Endothelial cell of umbilical vein (primary cell): Measurements from ENCODE around the gene PSMB9. TPM values are rescaled to one million over a fixed set of nuclear protein-coding genes. Genes with fewer than 3 reads are reported as not detected.
A peak's percentile ranks its signal among the peaks of the same experiment; 100 is the strongest.

Source experiments
- BruUV-seq: library from RNA; stranded (reverse); fragments of 400-500 nt; replicated peaks from 2 replicates; lab custom pipeline; 2021; lab: Mats Ljungman, UMichigan
- CTCF ChIA-PET: fragments of 300-600, 350-600 bp; sonication (Branson Sonifier 250); formaldehyde crosslinking; loops from one replicate; lab custom pipeline; 2021; ENCODE audit warnings: antibody characterized with exemption, inconsistent platforms; lab: Charles Lee
- POLR2A ChIA-PET: fragments of 300-600, 350-600 bp; sonication (Branson Sonifier 250); formaldehyde crosslinking; loops from one replicate; lab custom pipeline; 2021; ENCODE audit warnings: antibody characterized with exemption, inconsistent platforms; lab: Charles Lee
- DNase-seq: peaks from one replicate; pipeline ENCODE4 v3.0.0-alpha.2; 2011; ENCODE audit warnings: low read depth, low spot score
- FAIRE-seq: peaks from 2 replicates; lab custom pipeline; 2011; peaks lifted over from hg19 to GRCh38; lab: Jason Lieb, UNC
- H2AFZ ChIP-seq: 2 replicates; pipeline ENCODE4 v1.6.0; 2012; ENCODE audit warnings: low read depth, low read length, control low read depth, inconsistent platforms
- H3K27ac ChIP-seq: 2 replicates; pipeline ENCODE4 v1.5.1; 2011; ENCODE audit warnings: low read depth, mild to moderate bottlenecking, control low read depth, low read length, moderate library complexity; ENCODE audit not compliant: insufficient read depth
- H3K27me3 ChIP-seq, 2 experiments: 2 replicates each; pipeline versions ENCODE4 v1.6.0 to v1.6.1; 2011; ENCODE audit warnings: low read length in 2 of 2, mixed read lengths in 1 of 2; ENCODE audit not compliant: control insufficient read depth in 2 of 2, insufficient read depth in 2 of 2
- H3K36me3 ChIP-seq, 2 experiments: 2 replicates in 1 of 2; 3 replicates in 1 of 2; pipeline ENCODE4 v1.5.1; 2011; ENCODE audit warnings: low read length in 2 of 2, mild to moderate bottlenecking in 1 of 2, moderate library complexity in 1 of 2; ENCODE audit not compliant: control insufficient read depth in 2 of 2, insufficient read depth in 2 of 2; ENCODE audit errors: extremely low read depth in 1 of 2
- H3K4me1 ChIP-seq: 3 replicates; pipeline ENCODE4 v1.5.1; 2011; ENCODE audit warnings: mild to moderate bottlenecking, low read length; ENCODE audit not compliant: control insufficient read depth, insufficient read depth; ENCODE audit errors: extremely low read depth
- H3K4me2 ChIP-seq: 2 replicates; pipeline ENCODE4 v1.6.1; 2011; ENCODE audit warnings: low read length, control low read depth, mixed read lengths; ENCODE audit not compliant: insufficient read depth
- H3K4me3 ChIP-seq, 3 experiments: fragments of 200-600 bp in 1 of 3; sonication (generic), shearing (Covaris generic) in 1 of 3; replicated peaks in 1 of 3; 2 replicates each; pipeline ENCODE4 v1.5.1; 2011 to 2016; ENCODE audit warnings: control low read depth in 3 of 3, low read length in 3 of 3, mild to moderate bottlenecking in 2 of 3, inconsistent platforms in 1 of 3, low read depth in 1 of 3, moderate library complexity in 1 of 3; ENCODE audit not compliant: insufficient read depth in 1 of 3
- H3K79me2 ChIP-seq: 2 replicates; pipeline ENCODE4 v1.6.0; 2012; ENCODE audit warnings: low read length, inconsistent platforms; ENCODE audit not compliant: control insufficient read depth, insufficient read depth
- H3K9ac ChIP-seq: replicated peaks from 2 replicates; pipeline ENCODE3; 2011; ENCODE audit warnings: low read length, control low read depth; ENCODE audit not compliant: insufficient read depth; ENCODE audit errors: extremely low read depth
- H3K9me1 ChIP-seq: replicated peaks from 3 replicates; pipeline ENCODE4 v1.6.0; 2011; ENCODE audit warnings: mild to moderate bottlenecking, low read length; ENCODE audit not compliant: control insufficient read depth, insufficient read depth; ENCODE audit errors: extremely low read depth
- H3K9me3 ChIP-seq: replicated peaks from 2 replicates; pipeline ENCODE4 v1.5.1; 2012; ENCODE audit warnings: low read length, inconsistent platforms; ENCODE audit not compliant: control insufficient read depth, insufficient read depth
- H4K20me1 ChIP-seq: replicated peaks from 2 replicates; pipeline ENCODE3; 2011; ENCODE audit warnings: mild to moderate bottlenecking, low read length; ENCODE audit not compliant: control insufficient read depth, insufficient read depth; ENCODE audit errors: extremely low read depth
- CTCF ChIP-seq, 2 donors: IDR thresholded peaks; 1 replicate in 1 of 2; 2 replicates in 1 of 2; pipeline ENCODE4 v1.5.1; 2011; ENCODE audit warnings: low read length in 2 of 2, mild to moderate bottlenecking in 2 of 2, moderate library complexity in 2 of 2, control low read depth in 1 of 2, inconsistent platforms in 1 of 2, low read depth in 1 of 2; ENCODE audit not compliant: insufficient read depth in 1 of 2; ENCODE audit errors: extremely low read depth in 1 of 2
- EZH2 ChIP-seq: IDR thresholded peaks from 2 replicates; pipeline ENCODE4 v1.6.1; 2012; ENCODE audit warnings: borderline replicate concordance, low read depth, mild to moderate bottlenecking, moderate library complexity, low read length, inconsistent platforms; ENCODE audit not compliant: severe bottlenecking
- FOS ChIP-seq: IDR thresholded peaks from 2 replicates; pipeline ENCODE4 v1.6.1; 2011; ENCODE audit warnings: mild to moderate bottlenecking, low read length, moderate library complexity, borderline replicate concordance; ENCODE audit not compliant: insufficient read depth
- GATA2 ChIP-seq: IDR thresholded peaks from 2 replicates; pipeline ENCODE4 v1.7.0; 2011; ENCODE audit warnings: low read depth, mild to moderate bottlenecking, moderate library complexity, mixed read lengths, low read length; ENCODE audit not compliant: insufficient read length, insufficient read depth
- JUN ChIP-seq: IDR thresholded peaks from 2 replicates; pipeline ENCODE4 v1.6.1; 2011; ENCODE audit warnings: borderline replicate concordance, low read depth; ENCODE audit not compliant: insufficient read length, insufficient read depth
- MAX ChIP-seq: IDR thresholded peaks from 2 replicates; pipeline ENCODE4 v1.6.1; 2011; ENCODE audit not compliant: insufficient read depth, insufficient read length
- MYC ChIP-seq: IDR thresholded peaks from one replicate; pipeline ENCODE4 v1.6.1; 2011; ENCODE audit warnings: mild to moderate bottlenecking, low read depth, low read length
- POLR2A ChIP-seq: IDR thresholded peaks from 2 replicates; pipeline ENCODE4 v1.6.1; 2012; ENCODE audit warnings: low read depth, mild to moderate bottlenecking, control low read depth, low read length
- POLR2AphosphoS5 ChIP-seq: IDR thresholded peaks from 2 replicates; pipeline ENCODE4 v1.6.1; 2012; ENCODE audit warnings: low read depth, mild to moderate bottlenecking, control low read depth, low read length, moderate library complexity; ENCODE audit not compliant: insufficient read depth
- dilution Hi-C: fragments of 300-500 bp; cut with MboI; formaldehyde crosslinking; loops from one replicate; pipeline ENCODE4 v1.15.0; 2019; ENCODE audit warnings: low sequenced_read_pairs; ENCODE audit not compliant: extremely low pct_ligation_motif_present
- intact Hi-C: fragments of 100-400 bp; cut with micrococcal nuclease; formaldehyde crosslinking; loops from one replicate; pipeline ENCODE4 v1.10.0; 2022
- polyA plus RNA-seq, 4 experiments: library from polyadenylated mRNA; depleted of rRNA in 3 of 4; stranded (reverse) in 3 of 4; unstranded in 1 of 4; fragments of >200 nt; gene quantifications; 2 replicates each; pipeline versions ENCODE4 v1.2.1 to v1.2.3, GENCODE V29; 2011 to 2012; ENCODE audit warnings: missing spikeins in 1 of 4
- total RNA-seq: library from RNA; stranded (reverse); gene quantifications from 2 replicates; pipeline ENCODE4 v1.2.3, GENCODE V29; 2021

The PSMB9 gene
- total and polyA plus RNA-seq, 2 donors (not counting 3 experiments of a cell fraction or from before 2014, with no cell fraction given), result 6.3 TPM

GRCh38 chr6:32843331-32843978, 10.5 kb upstream of the PSMB9 start:
- H3K27me3 ChIP-seq, result no peaks in the 10 kb centered on the region
- DNase-seq, result no peak
- H3K9me1 ChIP-seq, result no peaks in the 10 kb centered on the region
- FAIRE-seq, result no peak
- dilution Hi-C loops (no loop called here), intact Hi-C loops (loop anchor here (5.0 kb wide), 1 partner anchor 129 kb away; no protein-coding TSS in a partner anchor)
- peaks cover 5% of the 10 kb centered on the region for H3K4me1 ChIP-seq
- H3K9me3 ChIP-seq, result no peaks in the 10 kb centered on the region
- peak overlapping the region; percentile 51 to 77 (median 63) for H3K4me3 ChIP-seq
- peak overlapping the region; percentile 84 for H2AFZ ChIP-seq
- CTCF ChIA-PET, result interaction anchor here (0.6 to 11.0 kb wide), 3 partner anchors 11 to 141 kb away, joined by 3 to 397 read pairs (median 23); partner anchors contain the start of genes PSMB9 and TAP1
- peak overlapping the region; percentile 77 for H3K9ac ChIP-seq
- H3K36me3 ChIP-seq, result no peaks in the 10 kb centered on the region
- peak overlapping the region; percentile 73 for H3K4me2 ChIP-seq
- no TSS peak for BruUV-seq
- H3K27ac ChIP-seq, result peak overlapping the region; percentile 41
- no peaks in the 10 kb centered on the region for H4K20me1 ChIP-seq
- POLR2A ChIA-PET, result interaction anchor here (1.0 kb wide), 1 partner anchor 128 kb away, joined by 3 read pairs; no protein-coding TSS in a partner anchor
- no peaks in the 10 kb centered on the region for H3K79me2 ChIP-seq
- no peak for TF ChIP-seq POLR2AphosphoS5
- no peak for TF ChIP-seq MYC
- no peak for TF ChIP-seq CTCF (IDR thresholded peaks at IDR 0.05; ENCODE audit: extremely low read depth in 1 of 2, insufficient read depth in 1 of 2, low read depth in 1 of 2, low read length in 2 of 2)
- no peak for TF ChIP-seq EZH2
- TF ChIP-seq JUN, result no peak
- TF ChIP-seq FOS, result no peak
- no peak for TF ChIP-seq POLR2A
- TF ChIP-seq GATA2, result no peak
- no peak for TF ChIP-seq MAX
